CD4-positive, alpha-beta T cell treated with Interleukin-4 for 4 hours (primary cell): ENCODE measurements around the gene CARD19.

ENCODE experiments used
- DNase-seq: peaks from one replicate; pipeline ENCODE4 v3.0.0-alpha.2; 2020

CARD19 gene

GRCh38 chr9:93096131-93096802, at the start of gene CARD19:
TSS of gene CARD19 (plus strand) at chr9:93096217. CDS start at chr9:93096346, 129 bp downstream.
- no peak for DNase-seq

- DNase-seq: no peak
These were observed 47.2 kb upstream of the CARD19 start for GRCh38 chr9:93048566-93049448.

- DNase-seq: no peak
These were observed 46.5 kb upstream of the CARD19 start for GRCh38 chr9:93049491-93049890.

GRCh38 chr9:93050231-93050630, 45.8 kb upstream of the CARD19 start:
- no peak for DNase-seq

- DNase-seq: no peak
These were observed 44.3 kb upstream of the CARD19 start for GRCh38 chr9:93051680-93052089.

GRCh38 chr9:93052791-93053540, 43.1 kb upstream of the CARD19 start:
- DNase-seq: no peak

- DNase-seq: no peak
These were observed 42.2 kb upstream of the CARD19 start for GRCh38 chr9:93053781-93054331.

- no peak for DNase-seq
These were observed 41.0 kb upstream of the CARD19 start for GRCh38 chr9:93054758-93055704.

GRCh38 chr9:93057042-93057702, 38.8 kb upstream of the CARD19 start:
- DNase-seq: no peak

GRCh38 chr9:93057703-93058354, 38.2 kb upstream of the CARD19 start:
- DNase-seq: no peak

GRCh38 chr9:93058355-93059010, 37.5 kb upstream of the CARD19 start, which contains the start of gene SUSD3:
TSS of gene SUSD3 (plus strand) at chr9:93058701. CDS start at chr9:93058743, 42 bp downstream.
- DNase-seq: peak; percentile 52

GRCh38 chr9:93059011-93059714, 36.9 kb upstream of the CARD19 start:
- DNase-seq: no peak

GRCh38 chr9:93059715-93060578, 36.1 kb upstream of the CARD19 start:
- no peak for DNase-seq

GRCh38 chr9:93060746-93061259, 35.2 kb upstream of the CARD19 start:
- DNase-seq: peak; percentile 26

GRCh38 chr9:93061260-93061751, 34.7 kb upstream of the CARD19 start:
- no peak for DNase-seq

GRCh38 chr9:93061791-93062763, 33.9 kb upstream of the CARD19 start:
- no peak for DNase-seq
